Lower leg skin (tissue), 4 donors: Measurements from ENCODE around the gene SMAD6. TPM values are rescaled to one million over a fixed set of nuclear protein-coding genes. Genes with fewer than 3 reads are reported as not detected.
"Not testable (repeated sequence)": the region's sequence is repeated elsewhere in the genome, so short reads cannot be mapped to it uniquely, and the experiment has no call there.

Experiments used
- DNase-seq, 2 donors: peaks; one replicate each; pipeline ENCODE4 v3.0.0-alpha.2; 2019; ENCODE audit warnings: low spot score in 2 of 2
- H3K4me3 ChIP-seq: fragments of 200-600 bp; sonication (generic); 2 replicates; pipeline ENCODE4 v1.5.1; 2017; ENCODE audit warnings: mild to moderate bottlenecking, low read depth; ENCODE audit not compliant: poor library complexity, severe bottlenecking
- POLR2A ChIP-seq, 2 donors: fragments of 450-650 bp; IDR thresholded peaks; one replicate each; pipeline ENCODE4 v1.6.1; 2016 to 2017; ENCODE audit warnings: antibody characterized with exemption in 2 of 2, mild to moderate bottlenecking in 1 of 2, moderate library complexity in 1 of 2
- WGBS, 2 donors: methylation state at CpG; one replicate each; pipeline ENCODE4 v1.1.5; 2018; 5-methylcytosine and 5-hydroxymethylcytosine counted together
- intact Hi-C: fragments of 100-400 bp; cut with DNase I; formaldehyde crosslinking; loops from one replicate; pipeline ENCODE4 v1.15.0; 2023; ENCODE audit warnings: low total_unique reads
- total RNA-seq, 4 donors: library from RNA; depleted of rRNA; stranded (reverse); fragments of >200 nt; gene quantifications; one replicate each; pipeline ENCODE4 v1.1.0, GENCODE V29; 2016
- TF ChIP-seq, protein P1 (sequence below), 3 donors: fragments of 450-650 bp; IDR thresholded peaks; one replicate each; pipeline ENCODE4 v1.5.1; 2016; ENCODE audit warnings: antibody characterized with exemption in 3 of 3, mild to moderate bottlenecking in 3 of 3, moderate library complexity in 2 of 3

The SMAD6 gene
- total RNA-seq, 4 donors from 2014 or later, result 2.0 to 9.1 (median 6.7) TPM

DNA sequence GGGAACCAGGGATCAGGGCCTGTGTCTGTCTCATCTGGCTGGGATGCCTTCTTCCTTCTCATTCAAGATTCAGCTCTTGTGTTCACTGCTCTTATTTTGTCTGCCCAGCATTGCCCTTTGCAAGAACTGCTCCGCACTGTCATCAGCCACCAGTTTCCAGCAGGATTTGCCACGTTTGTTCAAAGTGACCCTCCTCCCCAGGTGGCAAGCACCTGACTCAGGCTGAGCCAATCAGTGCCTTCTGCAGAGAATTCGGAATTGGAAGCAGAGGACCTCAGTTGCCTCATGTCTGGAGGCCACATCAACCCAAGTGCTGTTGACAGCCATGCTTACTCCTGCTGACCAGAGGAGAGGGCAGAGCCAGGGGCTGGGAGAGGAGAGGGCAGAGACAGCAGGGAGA is 124.5 kb downstream of the SMAD6 start:
- H3K4me3 ChIP-seq, result no peak overlapping the region
- DNase-seq, result no peak
- TF ChIP-seq, protein P1, sequence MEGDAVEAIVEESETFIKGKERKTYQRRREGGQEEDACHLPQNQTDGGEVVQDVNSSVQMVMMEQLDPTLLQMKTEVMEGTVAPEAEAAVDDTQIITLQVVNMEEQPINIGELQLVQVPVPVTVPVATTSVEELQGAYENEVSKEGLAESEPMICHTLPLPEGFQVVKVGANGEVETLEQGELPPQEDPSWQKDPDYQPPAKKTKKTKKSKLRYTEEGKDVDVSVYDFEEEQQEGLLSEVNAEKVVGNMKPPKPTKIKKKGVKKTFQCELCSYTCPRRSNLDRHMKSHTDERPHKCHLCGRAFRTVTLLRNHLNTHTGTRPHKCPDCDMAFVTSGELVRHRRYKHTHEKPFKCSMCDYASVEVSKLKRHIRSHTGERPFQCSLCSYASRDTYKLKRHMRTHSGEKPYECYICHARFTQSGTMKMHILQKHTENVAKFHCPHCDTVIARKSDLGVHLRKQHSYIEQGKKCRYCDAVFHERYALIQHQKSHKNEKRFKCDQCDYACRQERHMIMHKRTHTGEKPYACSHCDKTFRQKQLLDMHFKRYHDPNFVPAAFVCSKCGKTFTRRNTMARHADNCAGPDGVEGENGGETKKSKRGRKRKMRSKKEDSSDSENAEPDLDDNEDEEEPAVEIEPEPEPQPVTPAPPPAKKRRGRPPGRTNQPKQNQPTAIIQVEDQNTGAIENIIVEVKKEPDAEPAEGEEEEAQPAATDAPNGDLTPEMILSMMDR (IDR thresholded peaks at IDR 0.05), result no peak
- TF ChIP-seq POLR2A (IDR thresholded peaks at IDR 0.05), result no peak
- intact Hi-C loops, result no loop called here
- 86 to 88% methylated on average over 3 of the region's 3 CpGs for WGBS, 2 donors

DNA sequence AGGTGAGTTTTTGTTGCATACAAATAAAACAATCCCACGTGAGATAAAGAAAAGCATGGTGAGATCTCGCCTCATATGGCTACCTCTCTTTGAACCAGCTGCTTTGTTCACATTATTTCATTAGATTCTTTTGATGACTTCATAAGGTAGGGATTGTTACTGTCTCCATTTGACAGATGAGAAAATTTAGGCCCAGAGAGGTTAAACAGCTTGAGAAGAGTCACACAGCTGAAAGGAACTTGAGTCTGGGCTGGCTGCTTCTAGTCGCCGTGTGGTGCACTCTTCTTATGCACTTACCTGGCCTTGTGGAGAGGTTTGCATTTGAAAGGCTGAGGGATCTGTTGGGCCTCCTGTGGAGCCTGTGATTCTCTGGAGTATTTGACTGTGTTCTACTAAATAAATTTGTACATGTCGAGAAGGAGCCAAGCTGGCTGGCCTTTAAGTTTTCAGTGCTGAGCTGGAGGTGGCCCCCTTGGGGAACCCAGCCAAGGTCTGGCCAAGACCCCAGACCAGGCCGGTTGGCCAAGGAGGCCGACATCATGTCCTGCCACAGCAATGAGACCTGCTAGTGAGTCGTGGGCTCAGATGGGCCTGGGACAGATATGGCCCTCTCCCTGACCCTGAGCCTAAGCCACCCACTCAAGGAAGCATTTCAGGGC is 125.1 kb downstream of the SMAD6 start:
- H3K4me3 ChIP-seq, result no peak overlapping the region
- DNase-seq, result no peak
- intact Hi-C loops, result no loop called here
- TF ChIP-seq, protein P1 (IDR thresholded peaks at IDR 0.05), result no peak
- TF ChIP-seq POLR2A (IDR thresholded peaks at IDR 0.05), result no peak
- 88 to 92% methylated on average over 8 of the region's 8 CpGs for WGBS, 2 donors

DNA sequence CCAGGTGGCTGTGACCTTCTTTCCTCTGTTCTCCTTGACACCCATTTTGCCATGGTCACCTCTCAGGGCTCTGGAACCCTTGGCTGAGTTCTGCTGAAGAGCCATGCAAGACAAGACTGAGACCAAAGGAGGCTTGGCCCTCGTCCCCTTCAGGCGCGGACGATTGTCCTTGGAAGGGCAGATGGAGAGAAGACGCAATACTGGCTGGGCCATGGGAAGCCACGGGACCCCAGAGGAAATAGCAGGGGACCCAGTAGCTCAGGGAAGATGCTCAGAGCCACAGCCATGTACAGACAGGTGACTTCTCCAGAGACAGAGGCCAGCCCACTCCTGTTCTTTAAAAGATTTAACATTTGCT is 125.6 kb downstream of the SMAD6 start:
- H3K4me3 ChIP-seq, result no peak overlapping the region
- TF ChIP-seq, protein P1 (IDR thresholded peaks at IDR 0.05), result no peak
- no peak for TF ChIP-seq POLR2A (IDR thresholded peaks at IDR 0.05)
- no peak for DNase-seq
- 91 to 95% methylated on average over 6 of the region's 6 CpGs for WGBS, 2 donors
- intact Hi-C loops, result no loop called here

DNA sequence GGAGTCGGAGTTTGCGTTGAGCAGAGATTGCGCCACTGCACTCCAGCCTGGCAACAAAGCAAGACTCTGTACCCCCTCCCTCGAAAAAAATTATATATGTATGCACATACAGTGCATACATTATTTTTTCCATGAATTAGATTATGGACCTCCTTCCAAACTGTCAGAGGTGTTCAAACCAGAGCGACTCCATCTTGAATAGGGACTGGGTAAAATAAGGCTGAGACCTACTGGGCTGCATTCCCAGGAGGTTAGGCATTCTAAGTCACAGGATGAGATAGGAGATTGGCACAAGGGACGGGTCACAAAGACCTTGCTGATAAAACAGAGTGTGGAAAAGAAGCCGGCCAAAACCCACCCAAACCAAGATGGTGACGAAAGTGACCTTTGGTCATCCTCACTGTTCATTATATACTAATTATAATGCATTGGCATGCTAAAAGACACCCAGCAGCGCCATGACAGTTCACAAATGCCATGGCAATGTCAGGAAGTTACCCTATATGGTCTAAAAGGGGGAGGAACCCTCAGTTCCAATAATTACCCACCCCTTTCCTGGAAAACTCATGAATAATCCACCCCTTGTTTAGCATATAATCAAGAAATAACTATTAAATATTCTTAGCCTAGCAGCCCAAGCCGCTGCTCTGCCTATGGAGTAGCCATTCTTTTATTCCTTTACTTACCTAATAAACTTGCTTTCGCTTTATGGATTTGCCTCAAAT is 126.9 kb downstream of the SMAD6 start:
- DNase-seq, H3K4me3 ChIP-seq, intact Hi-C loops: not testable (repeated sequence)
- 89 to 91% methylated on average over 11 of the region's 11 CpGs for WGBS, 2 donors

DNA sequence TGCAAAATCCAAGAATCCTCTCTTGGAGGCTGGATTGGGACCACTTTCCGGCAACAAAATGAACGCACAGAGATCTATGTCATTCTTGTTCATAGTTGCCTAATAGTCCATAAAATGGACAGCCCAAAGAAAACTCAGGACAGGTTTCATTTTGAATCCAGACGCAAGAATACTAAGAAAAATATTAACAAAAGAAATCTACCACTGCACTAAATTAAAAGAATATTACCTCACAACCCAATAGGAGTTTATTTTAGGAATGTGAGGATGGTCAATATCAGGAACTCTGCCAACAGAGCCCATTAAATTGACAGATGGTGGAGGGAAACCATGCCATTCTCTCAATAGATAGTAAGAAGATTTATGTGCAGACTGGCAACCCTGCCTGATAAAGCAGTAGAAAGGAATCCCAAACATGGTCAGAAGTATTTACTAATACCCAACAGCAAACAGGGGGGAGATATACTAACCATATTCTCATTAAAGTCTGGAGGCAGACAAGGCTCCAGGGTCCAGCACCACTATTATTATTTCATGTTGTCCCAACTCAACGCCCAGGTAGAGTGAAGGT is 127.6 kb downstream of the SMAD6 start:
- no peak for DNase-seq
- H3K4me3 ChIP-seq, result no peak overlapping the region
- TF ChIP-seq, protein P1 (IDR thresholded peaks at IDR 0.05), result no peak
- TF ChIP-seq POLR2A (IDR thresholded peaks at IDR 0.05), result no peak
- intact Hi-C loops, result no loop called here
- WGBS, 2 donors, result 96 to 97% methylated on average over 4 of the region's 4 CpGs

DNA sequence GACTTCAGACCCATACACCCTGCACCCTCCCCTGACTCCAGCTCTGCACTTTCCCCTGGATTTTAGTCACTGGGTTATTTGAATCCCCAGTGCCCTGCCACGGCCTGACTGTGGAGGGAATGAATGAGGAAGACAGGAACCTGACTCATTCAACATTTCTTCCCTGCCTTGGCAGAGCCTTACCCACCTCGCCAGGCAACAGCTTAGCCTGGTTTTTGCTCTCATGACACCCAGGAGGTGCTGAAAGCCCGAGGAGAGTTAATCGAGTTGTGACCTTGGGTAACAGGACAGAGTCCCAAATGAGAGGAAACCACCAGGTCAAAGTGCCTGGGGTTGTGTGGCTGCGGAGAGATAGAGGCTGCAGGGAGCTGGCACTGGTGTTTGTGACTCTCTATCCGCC is 128.3 kb downstream of the SMAD6 start:
- no peak for DNase-seq
- WGBS, 2 donors, result 55 to 68% methylated on average over 6 of the region's 6 CpGs

More for the DNA sequence above, 128.3 kb downstream of the SMAD6 start:
- TF ChIP-seq, protein P1 (IDR thresholded peaks at IDR 0.05), result no peak
- no peak for TF ChIP-seq POLR2A (IDR thresholded peaks at IDR 0.05)
- intact Hi-C loops, result no loop called here
- H3K4me3 ChIP-seq, result no peak overlapping the region
